OCI-LY3 (cell line): ENCODE measurements around the gene OGG1.
A peak's percentile ranks its signal among the peaks of the same experiment; 100 is the strongest.

Experiments
- H2AFZ ChIP-seq: fragments of 200-600, 300-600 bp; shearing (Covaris generic); 2 replicates; pipeline ENCODE4 v1.6.0; 2014; ENCODE audit warnings: antibody characterized with exemption, low read depth, low read length
- H3K27ac ChIP-seq: fragments of 200-600, 300-600 bp; sonication (generic); 2 replicates; pipeline ENCODE4 v1.5.1; 2014; ENCODE audit warnings: mild to moderate bottlenecking, low read length, moderate library complexity, mixed read lengths
- H3K27me3 ChIP-seq: fragments of 200-600, 300-600 bp; sonication (generic); 2 replicates; pipeline ENCODE4 v1.6.1; 2014; ENCODE audit warnings: low read depth, low read length, mixed read lengths
- H3K36me3 ChIP-seq: fragments of 200-600, 300-600 bp; sonication (generic); replicated peaks from 2 replicates; pipeline ENCODE3; 2014; ENCODE audit warnings: low read depth, low read length, mixed read lengths
- H3K4me1 ChIP-seq: fragments of 300-600, 200-600 bp; sonication (generic); 2 replicates; pipeline ENCODE4 v1.6.1; 2014; ENCODE audit warnings: low read length, mixed read lengths
- H3K4me2 ChIP-seq: fragments of 200-600, 300-600 bp; sonication (generic); 2 replicates; pipeline ENCODE4 v1.6.1; 2014; ENCODE audit warnings: low read length, mixed read lengths
- H3K4me3 ChIP-seq: fragments of 300-600, 200-600 bp; sonication (generic); 2 replicates; pipeline ENCODE4 v1.5.1; 2014; ENCODE audit warnings: antibody characterized with exemption, mild to moderate bottlenecking, low read length, moderate library complexity
- H3K79me2 ChIP-seq: fragments of 300-600, 200-600 bp; shearing (Covaris generic); 2 replicates; pipeline ENCODE4 v1.6.1; 2014; ENCODE audit warnings: mild to moderate bottlenecking, low read length, mixed read lengths
- H3K9ac ChIP-seq: fragments of 300-600, 200-600 bp; shearing (Covaris generic); 2 replicates; pipeline ENCODE4 v1.6.0; 2014; ENCODE audit warnings: mild to moderate bottlenecking, low read length, moderate library complexity
- H3K9me3 ChIP-seq: fragments of 200-600, 300-600 bp; shearing (Covaris generic); 2 replicates; pipeline ENCODE4 v1.6.1; 2014; ENCODE audit warnings: low read length, mixed read lengths; ENCODE audit not compliant: insufficient read depth
- H4K20me1 ChIP-seq: fragments of 200-600, 300-600 bp; sonication (generic); 2 replicates; pipeline ENCODE4 v1.6.1; 2016; ENCODE audit warnings: low read length, mixed read lengths; ENCODE audit not compliant: insufficient read depth
- EZH2phosphoT487 ChIP-seq: fragments of 200-600 bp; shearing (Covaris generic); IDR thresholded peaks from 2 replicates; pipeline ENCODE4 v1.6.1; 2018; ENCODE audit warnings: antibody characterized with exemption, mixed run types, low read depth
- TF ChIP-seq, protein P1 (sequence below): fragments of 200-600, 300-600 bp; sonication (generic); IDR thresholded peaks from 2 replicates; pipeline ENCODE4 v1.5.1; 2014; ENCODE audit warnings: antibody characterized with exemption, low read length, low read depth

OGG1 gene

DNA sequence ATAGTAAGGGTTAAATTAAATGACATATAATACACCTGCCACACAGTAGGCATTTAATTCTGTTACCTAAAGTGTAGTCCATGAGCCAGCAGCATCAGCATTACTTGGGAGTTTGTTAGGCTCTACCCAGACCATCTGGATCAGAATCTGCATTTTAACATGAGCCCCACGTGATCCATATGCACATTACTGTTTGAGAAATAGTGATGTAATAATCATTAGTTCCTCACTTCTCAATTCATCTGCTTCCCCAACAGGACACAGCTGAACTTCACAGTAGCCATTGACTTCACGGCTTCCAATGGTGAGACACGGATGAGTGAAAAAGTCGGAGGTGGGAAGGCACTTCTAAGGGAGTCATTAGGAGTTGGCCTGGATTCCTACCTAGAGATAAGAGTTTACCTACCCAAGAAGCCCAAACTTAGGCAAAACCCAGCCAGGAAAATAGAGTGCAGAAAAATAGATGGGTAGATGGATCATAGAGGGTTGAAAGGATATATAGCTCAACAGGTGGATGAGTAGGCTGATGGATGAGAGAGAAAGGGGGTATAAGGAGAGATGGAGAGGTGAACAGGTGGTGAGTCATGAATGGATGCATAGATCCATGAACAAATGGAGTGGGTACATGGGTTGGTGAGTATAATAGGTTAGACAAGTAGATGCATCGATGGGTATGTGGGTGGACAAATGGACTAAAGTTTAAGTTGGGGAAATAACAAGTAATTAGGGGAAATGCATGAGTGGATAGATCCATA, 32.8 kb upstream of the OGG1 start:
- peaks cover 6% of the 10 kb centered on the region; the same call in 1 of the 2 replicates for H3K4me1 ChIP-seq
- 0 out of 2 replicates have a peak, but pooled peaks cover 10% of the 10 kb centered on the region for H3K27me3 ChIP-seq
- H2AFZ ChIP-seq: no peak overlapping the region
- H3K9me3 ChIP-seq: no peaks in the 10 kb centered on the region
- H3K4me3 ChIP-seq: no peak overlapping the region
- no peak overlapping the region for H3K27ac ChIP-seq
- no peak for TF ChIP-seq EZH2phosphoT487
- TF ChIP-seq, protein P1, sequence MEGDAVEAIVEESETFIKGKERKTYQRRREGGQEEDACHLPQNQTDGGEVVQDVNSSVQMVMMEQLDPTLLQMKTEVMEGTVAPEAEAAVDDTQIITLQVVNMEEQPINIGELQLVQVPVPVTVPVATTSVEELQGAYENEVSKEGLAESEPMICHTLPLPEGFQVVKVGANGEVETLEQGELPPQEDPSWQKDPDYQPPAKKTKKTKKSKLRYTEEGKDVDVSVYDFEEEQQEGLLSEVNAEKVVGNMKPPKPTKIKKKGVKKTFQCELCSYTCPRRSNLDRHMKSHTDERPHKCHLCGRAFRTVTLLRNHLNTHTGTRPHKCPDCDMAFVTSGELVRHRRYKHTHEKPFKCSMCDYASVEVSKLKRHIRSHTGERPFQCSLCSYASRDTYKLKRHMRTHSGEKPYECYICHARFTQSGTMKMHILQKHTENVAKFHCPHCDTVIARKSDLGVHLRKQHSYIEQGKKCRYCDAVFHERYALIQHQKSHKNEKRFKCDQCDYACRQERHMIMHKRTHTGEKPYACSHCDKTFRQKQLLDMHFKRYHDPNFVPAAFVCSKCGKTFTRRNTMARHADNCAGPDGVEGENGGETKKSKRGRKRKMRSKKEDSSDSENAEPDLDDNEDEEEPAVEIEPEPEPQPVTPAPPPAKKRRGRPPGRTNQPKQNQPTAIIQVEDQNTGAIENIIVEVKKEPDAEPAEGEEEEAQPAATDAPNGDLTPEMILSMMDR: no peak
- no peaks in the 10 kb centered on the region for H3K36me3 ChIP-seq
- H4K20me1 ChIP-seq: no peaks in the 10 kb centered on the region
- H3K79me2 ChIP-seq: no peaks in the 10 kb centered on the region
- no peak overlapping the region for H3K4me2 ChIP-seq
- H3K9ac ChIP-seq: no peak overlapping the region

DNA sequence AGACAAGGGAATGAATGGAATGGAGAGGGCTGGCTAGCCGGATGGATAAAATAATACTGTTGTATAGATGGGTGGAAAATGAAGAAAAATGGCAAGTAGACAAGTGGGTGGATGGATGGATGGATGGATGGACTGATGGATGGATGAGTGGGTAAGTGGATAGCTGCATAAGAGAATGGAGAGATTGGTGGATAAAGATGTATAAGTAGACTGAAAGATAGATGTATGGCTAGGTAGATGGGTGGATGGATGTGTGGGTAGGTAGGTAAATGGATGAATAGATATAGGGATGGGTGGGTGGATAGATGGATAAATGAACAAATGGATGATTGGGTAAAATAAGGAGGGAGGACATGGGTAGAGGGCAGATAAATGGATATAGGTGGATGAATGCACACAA, 32.2 kb upstream of the OGG1 start:
- Histone ChIP-seq H3K27me3 (0 out of 2 replicates have a peak, but pooled peaks cover 10% of the 10 kb centered on the region), H4K20me1 (no peaks in the 10 kb centered on the region), H3K4me3 (no peak overlapping the region), H3K27ac (no peak overlapping the region), H3K79me2 (no peaks in the 10 kb centered on the region), H3K9ac (no peak overlapping the region), H3K9me3 (no peaks in the 10 kb centered on the region), H2AFZ (no peak overlapping the region), H3K4me2 (no peak overlapping the region), H3K4me1 (peaks cover 6% of the 10 kb centered on the region; the same call in 1 of the 2 replicates), H3K36me3 (no peaks in the 10 kb centered on the region)
- TF ChIP-seq, protein P1: no peak
- TF ChIP-seq EZH2phosphoT487: no peak

DNA sequence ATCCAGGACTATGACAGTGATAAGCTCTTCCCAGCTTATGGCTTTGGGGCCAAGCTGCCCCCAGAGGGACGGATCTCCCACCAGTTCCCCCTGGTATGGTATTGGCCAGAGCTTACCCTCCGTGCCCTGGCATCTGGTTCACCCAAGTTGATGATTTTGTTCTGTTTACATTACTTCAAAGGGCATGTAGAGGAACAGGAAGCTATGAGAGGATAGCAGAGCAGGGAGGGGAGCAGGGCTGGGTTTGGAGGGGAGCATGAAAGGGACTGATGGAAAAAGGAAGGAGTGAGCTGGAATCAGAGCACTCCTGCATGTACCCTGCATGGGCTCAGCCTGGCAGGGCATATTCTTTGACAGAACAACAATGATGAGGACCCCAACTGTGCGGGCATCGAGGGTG, 31.6 kb upstream of the OGG1 start:
- Histone ChIP-seq H4K20me1 (no peaks in the 10 kb centered on the region), H3K4me1 (peaks cover 6% of the 10 kb centered on the region; the same call in 1 of the 2 replicates), H3K27me3 (0 out of 2 replicates have a peak, but pooled peaks cover 10% of the 10 kb centered on the region), H2AFZ (no peak overlapping the region), H3K9me3 (no peaks in the 10 kb centered on the region), H3K36me3 (no peaks in the 10 kb centered on the region), H3K79me2 (no peaks in the 10 kb centered on the region), H3K4me3 (no peak overlapping the region), H3K9ac (no peak overlapping the region), H3K4me2 (no peak overlapping the region), H3K27ac (no peak overlapping the region)
- TF ChIP-seq EZH2phosphoT487: no peak
- TF ChIP-seq, protein P1: no peak

DNA sequence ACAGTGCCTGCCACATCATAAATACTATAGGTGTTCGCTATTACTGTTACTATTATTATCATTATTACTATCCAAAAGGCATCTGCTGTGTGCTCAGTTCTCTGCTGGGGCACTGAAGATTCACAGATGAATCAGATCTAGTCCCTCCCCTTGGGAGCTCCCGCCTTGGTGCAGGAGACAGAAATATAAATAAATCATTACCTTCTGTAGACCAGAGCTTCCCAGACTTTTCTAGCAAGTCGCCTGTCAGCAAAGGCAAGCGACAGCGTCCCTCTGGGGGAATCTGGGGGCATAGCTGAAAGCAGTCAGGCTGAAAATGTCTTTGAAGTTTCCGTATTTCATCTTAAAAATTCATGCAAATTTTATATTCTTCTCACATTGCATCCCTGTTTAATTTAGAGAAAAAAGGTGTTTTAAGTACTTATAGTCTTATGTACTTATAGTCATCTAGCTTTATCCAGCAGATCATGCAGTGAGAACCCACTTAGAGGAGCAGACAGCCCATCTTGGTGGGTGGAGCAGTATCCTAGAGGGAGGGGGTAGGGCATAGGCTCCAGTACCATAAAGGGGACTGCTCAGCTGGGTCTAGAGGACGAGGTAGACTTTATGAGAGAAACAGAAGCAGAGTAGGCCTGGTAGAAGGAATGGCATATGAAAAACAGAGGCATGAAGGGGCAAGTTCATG, 28.6 kb upstream of the OGG1 start:
- H2AFZ ChIP-seq: peak overlapping the region; percentile 46
- 0 out of 2 replicates have a peak, but pooled peaks cover 10% of the 10 kb centered on the region for H3K27me3 ChIP-seq
- H4K20me1 ChIP-seq: no peaks in the 10 kb centered on the region
- no peak overlapping the region for H3K27ac ChIP-seq
- no peak overlapping the region for H3K9ac ChIP-seq
- H3K4me1 ChIP-seq: peaks cover 6% of the 10 kb centered on the region; the same call in 1 of the 2 replicates
- TF ChIP-seq, protein P1: no peak
- no peak for TF ChIP-seq EZH2phosphoT487
- H3K4me2 ChIP-seq: peak overlapping the region; percentile 9; the same call in 1 of the 2 replicates
- H3K9me3 ChIP-seq: no peaks in the 10 kb centered on the region
- no peaks in the 10 kb centered on the region for H3K36me3 ChIP-seq
- no peaks in the 10 kb centered on the region for H3K79me2 ChIP-seq
- no peak overlapping the region for H3K4me3 ChIP-seq
